ENCODE data around the gene CDPF1.
"Not testable (repeated sequence)": the region's sequence is repeated elsewhere in the genome, so short reads cannot be mapped to it uniquely, and the experiment has no call there.

Gene CDPF1

DNA sequence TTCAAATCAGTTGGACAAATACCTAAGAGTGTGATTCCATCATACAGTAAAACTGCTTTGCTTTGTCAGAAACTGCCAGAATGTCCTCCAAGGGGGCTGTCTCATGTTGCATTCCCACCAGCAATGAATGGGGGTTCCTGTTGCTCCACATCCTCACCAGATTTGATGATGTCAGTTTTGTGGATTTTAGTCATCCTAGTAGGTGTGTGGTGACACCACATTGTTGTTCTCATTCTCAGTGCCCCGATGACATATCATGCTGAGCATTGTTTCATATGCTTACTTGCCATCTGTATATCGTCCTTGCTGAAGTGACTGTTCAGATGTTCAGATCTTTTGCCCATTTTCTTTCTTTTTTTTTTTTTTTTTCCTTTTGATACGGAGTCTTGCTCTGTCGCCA lies 37.0 kb downstream of the CDPF1 start:
- H3K36me3 ChIP-seq: peaks cover 98% of the 10 kb centered on the region
- peaks cover 48% of the 10 kb centered on the region for H3K9me3 ChIP-seq
- H4K20me1 ChIP-seq: no peaks in the 10 kb centered on the region
- no peak overlapping the region for H3K4me3 ChIP-seq
- H3K27ac ChIP-seq: no peak overlapping the region
- no peak overlapping the region for H3K9ac ChIP-seq
- no peaks in the 10 kb centered on the region for H3K27me3 ChIP-seq
- TF ChIP-seq Cebpa-rat (IDR thresholded peaks at IDR 0.05): no peak
- no peaks in the 10 kb centered on the region for H3K4me1 ChIP-seq
- no peak overlapping the region for H3K4me2 ChIP-seq

DNA sequence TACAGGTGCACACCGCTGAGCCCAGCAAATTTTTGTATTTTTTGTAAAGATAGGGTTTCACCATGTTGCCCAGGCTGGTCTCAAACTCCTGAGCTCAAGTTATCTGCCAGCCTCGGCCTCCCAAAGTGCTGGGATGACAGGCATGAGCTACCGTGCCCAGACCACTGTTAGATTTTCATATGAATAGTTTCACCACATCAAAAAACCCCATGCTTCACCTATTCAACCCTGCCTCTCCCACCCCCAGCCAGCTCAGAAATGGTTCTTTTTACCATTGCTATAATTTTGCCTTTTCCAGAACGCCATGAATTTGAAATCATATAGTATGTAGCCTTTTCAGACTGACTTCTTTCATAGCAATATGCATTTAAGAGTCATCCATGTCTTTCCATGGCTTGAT lies 37.9 kb downstream of the CDPF1 start:
- no peak overlapping the region for H3K27ac ChIP-seq
- peaks cover 100% of the 10 kb centered on the region for H3K36me3 ChIP-seq
- H3K27me3 ChIP-seq: no peaks in the 10 kb centered on the region
- H3K4me2 ChIP-seq: no peak overlapping the region
- H3K4me1 ChIP-seq: no peaks in the 10 kb centered on the region
- H3K9me3 ChIP-seq: peaks cover 55% of the 10 kb centered on the region
- H4K20me1 ChIP-seq: no peaks in the 10 kb centered on the region
- TF ChIP-seq Cebpa-rat (IDR thresholded peaks at IDR 0.05): no peak
- no peak overlapping the region for H3K4me3 ChIP-seq
- H3K9ac ChIP-seq: no peak overlapping the region

DNA sequence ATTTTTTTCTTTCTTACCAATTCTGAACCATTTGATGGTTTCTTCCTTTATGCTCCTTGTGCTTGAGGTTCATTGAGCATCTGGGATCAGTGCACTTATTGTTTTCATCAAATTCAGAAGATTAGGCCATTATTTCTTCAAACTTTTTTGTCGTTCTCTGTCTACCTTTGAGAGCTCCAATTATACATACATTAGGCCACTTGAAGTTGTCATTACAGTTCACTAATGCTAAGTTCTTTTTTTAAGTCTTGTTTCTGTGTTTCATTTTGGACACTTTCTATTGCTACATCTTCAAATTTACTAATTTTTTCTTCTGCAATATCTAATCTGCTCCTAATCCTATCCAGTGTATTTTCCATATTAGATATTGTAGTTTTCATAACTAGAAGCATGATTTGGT lies 40.8 kb downstream of the CDPF1 start:
- no peaks in the 10 kb centered on the region for H4K20me1 ChIP-seq
- H3K27ac ChIP-seq: no peak overlapping the region
- TF ChIP-seq Cebpa-rat (IDR thresholded peaks at IDR 0.05): no peak
- H3K4me1 ChIP-seq: no peaks in the 10 kb centered on the region
- peaks cover 96% of the 10 kb centered on the region for H3K36me3 ChIP-seq
- H3K4me2 ChIP-seq: no peak overlapping the region
- H3K9ac ChIP-seq: no peak overlapping the region
- H3K27me3 ChIP-seq: no peaks in the 10 kb centered on the region
- peaks cover 70% of the 10 kb centered on the region for H3K9me3 ChIP-seq
- H3K4me3 ChIP-seq: no peak overlapping the region

DNA sequence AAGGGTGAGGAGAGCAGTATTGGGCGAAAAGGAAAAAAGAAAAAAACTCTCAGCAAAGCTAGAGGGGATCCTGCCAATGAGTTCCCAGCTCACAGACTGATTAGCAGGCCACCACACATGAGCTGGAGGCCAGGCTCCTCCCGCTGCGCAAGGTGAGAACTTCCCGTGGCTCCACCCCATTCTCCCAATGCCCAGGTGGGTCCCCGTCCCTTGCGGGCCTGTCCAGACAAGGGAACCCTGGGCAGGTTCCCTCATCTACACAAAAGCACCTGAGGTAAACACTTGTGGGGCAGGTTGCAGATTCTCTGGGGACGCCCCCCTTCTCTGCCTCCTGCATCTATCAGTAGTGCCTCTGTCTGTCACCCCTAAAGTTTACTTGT lies 46.5 kb downstream of the CDPF1 start:
- peaks cover 15% of the 10 kb centered on the region for H3K4me1 ChIP-seq
- H3K27me3 ChIP-seq: no peaks in the 10 kb centered on the region
- peaks cover 94% of the 10 kb centered on the region for H3K36me3 ChIP-seq
- H3K4me2 ChIP-seq: no peak overlapping the region
- H3K4me3 ChIP-seq: no peak overlapping the region
- H3K9me3 ChIP-seq: peaks cover 39% of the 10 kb centered on the region
- TF ChIP-seq Cebpa-rat (IDR thresholded peaks at IDR 0.05): no peak
- peaks cover 11% of the 10 kb centered on the region; the same call in 1 of the 2 replicates for H4K20me1 ChIP-seq
- no peak overlapping the region for H3K27ac ChIP-seq
- no peak overlapping the region for H3K9ac ChIP-seq

DNA sequence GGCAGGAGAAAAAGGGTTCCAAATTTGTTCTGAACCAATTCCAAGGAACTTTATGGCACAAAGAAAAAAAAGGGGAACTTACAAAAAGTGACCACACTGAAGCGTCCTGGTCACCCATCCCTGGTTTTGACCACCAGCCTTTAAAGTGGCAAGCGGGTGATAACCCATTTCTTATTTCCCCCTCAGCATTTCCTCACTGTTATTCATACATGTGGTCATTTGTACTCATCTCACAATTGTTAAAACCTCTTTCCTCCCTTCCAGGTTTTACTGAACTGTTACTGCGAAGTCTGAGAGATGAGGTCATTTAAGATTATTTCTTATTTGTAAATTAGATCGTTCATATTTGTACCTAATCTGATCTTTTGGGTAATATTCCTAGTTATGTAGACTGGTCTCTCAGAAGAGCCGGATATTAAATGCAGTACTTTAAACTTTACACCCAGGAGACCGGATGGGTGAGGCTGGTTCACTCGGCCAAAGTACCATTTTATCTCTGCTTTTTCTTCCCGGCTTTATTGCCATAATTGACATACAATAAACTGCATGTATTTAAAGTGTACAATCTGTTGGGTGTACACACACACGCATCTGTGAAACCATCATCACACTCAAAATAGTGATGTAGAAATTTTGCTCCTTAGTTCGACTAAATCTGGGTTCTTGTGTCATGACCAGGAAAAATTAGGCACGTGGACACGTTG lies 47.0 kb downstream of the CDPF1 start:
- Histone ChIP-seq H3K27me3 (no peaks in the 10 kb centered on the region), H3K9me3 (peaks cover 33% of the 10 kb centered on the region), H4K20me1 (peaks cover 11% of the 10 kb centered on the region; the same call in 1 of the 2 replicates), H3K9ac (no peak overlapping the region), H3K4me1 (peaks cover 15% of the 10 kb centered on the region), H3K4me2 (no peak overlapping the region), H3K27ac (no peak overlapping the region), H3K36me3 (peaks cover 94% of the 10 kb centered on the region), H3K4me3 (no peak overlapping the region)
- TF ChIP-seq Cebpa-rat (IDR thresholded peaks at IDR 0.05): no peak

DNA sequence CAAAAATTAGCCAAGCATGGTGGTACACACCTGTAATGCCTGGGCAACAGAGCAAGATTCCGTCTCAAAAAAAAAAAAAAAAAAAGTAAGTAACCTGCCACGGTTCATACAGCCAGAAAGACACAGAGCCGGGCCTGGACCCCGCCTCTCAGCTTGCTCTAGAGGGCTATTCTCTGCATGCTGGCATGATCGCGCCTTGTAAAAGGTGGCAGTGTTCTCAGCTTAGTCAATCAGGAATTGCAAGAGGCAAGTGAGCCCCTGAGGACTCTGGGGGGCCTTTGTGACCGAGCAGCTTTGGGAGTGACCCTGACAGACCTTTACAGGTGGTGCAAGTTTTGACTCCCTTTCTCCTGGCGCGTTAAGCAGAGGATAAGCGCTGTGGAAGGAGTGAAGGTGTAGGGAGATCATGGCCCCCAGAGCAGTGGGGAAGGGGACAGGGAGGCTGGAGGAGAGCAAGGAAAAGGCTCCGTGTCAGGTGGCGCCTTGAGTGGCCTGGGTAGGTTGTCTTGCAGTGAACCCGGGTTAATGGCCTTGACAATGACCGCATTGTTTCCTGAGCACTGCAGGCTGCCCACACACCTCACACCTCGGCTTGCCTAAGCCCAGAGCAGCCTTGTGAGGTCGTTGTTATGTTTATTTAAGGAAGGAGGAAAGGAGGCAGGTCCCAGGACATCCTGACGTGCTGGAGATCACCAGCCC lies 48.9 kb downstream of the CDPF1 start:
- Histone ChIP-seq H3K4me3 (no peak overlapping the region), H3K9ac (no peak overlapping the region), H3K4me2 (peak overlapping the region; percentile 54), H4K20me1 (peaks cover 11% of the 10 kb centered on the region; the same call in 1 of the 2 replicates), H3K4me1 (peaks cover 28% of the 10 kb centered on the region), H3K27me3 (no peaks in the 10 kb centered on the region), H3K27ac (no peak overlapping the region), H3K9me3 (peaks cover 21% of the 10 kb centered on the region), H3K36me3 (peaks cover 89% of the 10 kb centered on the region)
- no peak for TF ChIP-seq Cebpa-rat (IDR thresholded peaks at IDR 0.05)

DNA sequence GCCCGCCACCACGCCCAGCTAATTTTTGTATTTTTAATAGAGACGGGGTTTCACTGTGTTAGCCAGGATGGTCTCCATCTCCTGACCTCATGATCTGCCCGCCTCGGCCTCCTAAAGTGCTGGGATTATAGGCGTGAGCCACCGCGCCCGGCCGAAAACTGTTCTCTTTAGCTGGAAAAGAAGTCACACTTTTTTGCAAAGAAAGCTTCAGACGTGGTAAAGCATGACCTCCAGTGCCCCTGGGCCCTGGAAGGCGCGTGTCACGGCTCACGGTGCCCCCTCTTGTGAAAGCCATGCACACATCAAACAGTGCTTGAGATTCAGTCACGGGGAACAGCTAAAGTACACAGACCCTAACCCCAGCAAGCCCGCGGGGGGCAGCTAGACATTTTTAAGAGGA lies 51.3 kb downstream of the CDPF1 start:
- not testable (repeated sequence) for H3K9ac ChIP-seq, H3K4me3 ChIP-seq, H3K9me3 ChIP-seq, H3K4me2 ChIP-seq, H3K27ac ChIP-seq, H3K27me3 ChIP-seq
- Histone ChIP-seq H3K4me1 (peaks cover 35% of the 10 kb centered on the region), H3K36me3 (peaks cover 73% of the 10 kb centered on the region), H4K20me1 (peaks cover 13% of the 10 kb centered on the region; the same call in 1 of the 2 replicates)

DNA sequence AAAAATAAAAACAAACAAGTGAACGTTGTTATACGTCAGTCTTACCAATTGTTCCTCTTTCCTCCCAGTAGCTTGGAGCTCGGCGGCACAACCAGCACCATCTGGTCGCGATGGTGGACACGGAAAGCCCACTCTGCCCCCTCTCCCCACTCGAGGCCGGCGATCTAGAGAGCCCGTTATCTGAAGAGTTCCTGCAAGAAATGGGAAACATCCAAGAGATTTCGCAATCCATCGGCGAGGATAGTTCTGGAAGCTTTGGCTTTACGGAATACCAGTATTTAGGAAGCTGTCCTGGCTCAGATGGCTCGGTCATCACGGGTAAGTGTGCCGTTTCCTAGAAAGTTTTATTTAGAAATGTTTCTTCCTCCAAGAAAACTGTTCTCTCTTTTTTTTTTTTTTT lies 51.8 kb downstream of the CDPF1 start:
- peaks cover 16% of the 10 kb centered on the region; the same call in 1 of the 2 replicates for H4K20me1 ChIP-seq

DNA sequence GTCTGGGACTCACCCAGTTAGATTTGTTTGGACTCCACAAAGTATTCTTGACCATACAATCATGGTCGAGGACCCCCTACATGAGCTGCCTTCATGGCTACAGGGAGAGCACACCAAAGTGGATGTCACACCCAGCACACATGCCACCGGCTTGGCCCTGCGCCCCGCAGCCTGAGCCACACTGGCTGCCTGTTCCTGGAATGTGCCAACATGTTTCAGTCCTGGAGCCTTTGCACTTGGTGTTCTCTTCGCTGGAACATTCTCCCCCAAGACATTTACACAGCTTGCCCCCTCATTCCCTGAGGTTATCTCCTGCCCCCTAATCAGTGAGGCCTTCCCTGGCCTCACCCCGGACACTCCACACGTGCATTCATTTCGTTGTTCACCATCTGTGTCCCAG lies 53.8 kb downstream of the CDPF1 start:
- no peak for TF ChIP-seq Cebpa-rat (IDR thresholded peaks at IDR 0.05)
- Histone ChIP-seq H3K27me3 (no peaks in the 10 kb centered on the region), H3K4me2 (peak overlapping the region; percentile 25), H3K27ac (peak overlapping the region; percentile 24; the same call in 1 of the 2 replicates), H3K4me1 (peaks cover 28% of the 10 kb centered on the region), H4K20me1 (peaks cover 8% of the 10 kb centered on the region; the same call in 1 of the 2 replicates), H3K9me3 (no peaks in the 10 kb centered on the region), H3K9ac (no peak overlapping the region), H3K4me3 (no peak overlapping the region), H3K36me3 (peaks cover 64% of the 10 kb centered on the region)

More for the DNA sequence above, 51.8 kb downstream of the CDPF1 start:
- H3K4me1 ChIP-seq: peaks cover 35% of the 10 kb centered on the region
- H3K9me3 ChIP-seq: peaks cover 1% of the 10 kb centered on the region
- TF ChIP-seq Cebpa-rat (IDR thresholded peaks at IDR 0.05): peak; percentile 85
- H3K9ac ChIP-seq: no peak overlapping the region
- no peak overlapping the region for H3K4me2 ChIP-seq
- H3K36me3 ChIP-seq: peaks cover 68% of the 10 kb centered on the region
- no peak overlapping the region for H3K4me3 ChIP-seq
- H3K27me3 ChIP-seq: no peaks in the 10 kb centered on the region
- no peak overlapping the region for H3K27ac ChIP-seq

DNA sequence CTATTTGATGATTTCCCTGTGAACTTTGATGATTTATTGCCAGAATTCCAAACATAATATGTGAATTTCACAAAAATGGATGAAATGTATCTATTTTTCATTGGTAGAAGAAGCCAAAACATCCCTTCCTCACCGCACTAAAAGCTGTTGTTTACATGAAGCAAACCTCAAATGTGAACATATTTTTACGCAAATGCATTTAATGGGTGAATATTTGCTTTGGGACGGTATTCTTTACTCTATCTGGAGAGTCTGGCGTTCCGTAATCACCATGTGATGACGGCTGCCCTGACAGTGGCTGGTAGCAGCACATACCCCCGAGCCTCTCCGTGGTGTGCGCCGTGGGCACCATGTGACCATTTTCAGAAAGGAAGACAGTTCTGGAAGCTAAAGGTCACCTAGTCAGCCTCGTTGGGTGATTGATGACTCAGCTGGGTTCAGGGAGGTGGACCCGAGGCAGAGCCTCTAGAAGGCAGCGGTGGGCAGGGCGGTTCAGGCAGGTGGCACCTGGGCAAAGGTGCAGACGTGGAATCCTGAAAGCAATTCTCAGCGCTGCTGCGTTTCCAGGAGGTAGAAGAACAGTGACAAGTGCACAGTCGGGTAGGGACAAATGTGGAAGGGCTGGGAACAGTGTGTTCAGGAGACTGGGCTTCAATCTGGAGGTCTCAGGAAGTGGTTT lies 54.5 kb downstream of the CDPF1 start:
- no peaks in the 10 kb centered on the region for H3K9me3 ChIP-seq
- no peak overlapping the region for H3K9ac ChIP-seq
- TF ChIP-seq Cebpa-rat (IDR thresholded peaks at IDR 0.05): no peak
- peaks cover 28% of the 10 kb centered on the region for H3K4me1 ChIP-seq
- H3K4me3 ChIP-seq: no peak overlapping the region
- no peaks in the 10 kb centered on the region for H3K27me3 ChIP-seq
- peaks cover 5% of the 10 kb centered on the region; the same call in 1 of the 2 replicates for H4K20me1 ChIP-seq
- peaks cover 64% of the 10 kb centered on the region for H3K36me3 ChIP-seq
- no peak overlapping the region; the same call in 1 of the 2 replicates for H3K27ac ChIP-seq
- H3K4me2 ChIP-seq: peak overlapping the region; percentile 25

Data from BLaER1 (cell line).